ENCODE results near the gene PURA.

GRCh38 chr5:140145256-140145655 is 31.3 kb downstream of the PURA start:
- TF ChIP-seq POLR2A (IDR thresholded peaks at IDR 0.05; ENCODE audit: low read depth, low read length) (no peak), POLR2AphosphoS5 (IDR thresholded peaks at IDR 0.05; ENCODE audit: low read depth, low read length) (no peak), TAF1 (IDR thresholded peaks at IDR 0.05; ENCODE audit: low read depth, low read length) (no peak), SPI1 (IDR thresholded peaks at IDR 0.05; ENCODE audit: low read depth, low read length) (no peak), POU2F2 (IDR thresholded peaks at IDR 0.05; ENCODE audit: low read depth, low read length) (no peak)
